ENCODE measurements around the gene GCC2.

Gene GCC2

GRCh38 chr2:108533832-108534583 is 85.0 kb downstream of the GCC2 start, which contains the start of gene LIMS1:
TSS of gene LIMS1 (plus strand) at chr2:108534470. CDS start at chr2:108534563, 93 bp downstream.
- Histone ChIP-seq H3K9me3 (ENCODE audit: control insufficient read depth, low read depth, low read length) (no peaks in the 10 kb centered on the region), H3K4me1 (ENCODE audit: control insufficient read depth, low read depth, low read length) (peaks cover 6% of the 10 kb centered on the region), H3K27me3 (ENCODE audit: control insufficient read depth, insufficient read depth, low read length) (peaks cover 19% of the 10 kb centered on the region), H3K27ac (ENCODE audit: low read length) (peak within 1 kb of the TSS; percentile 73), H3K9ac (ENCODE audit: low read length) (peak within 1 kb of the TSS; percentile 88), H3K36me3 (ENCODE audit: control insufficient read depth, low read depth, low read length) (no peaks in the 10 kb centered on the region), H3K4me3 (ENCODE audit: low read length) (peak within 1 kb of the TSS; percentile 95)

- Histone ChIP-seq H3K9ac (ENCODE audit: low read length) (peak overlapping the region; percentile 75), H3K36me3 (ENCODE audit: control insufficient read depth, low read depth, low read length) (no peaks in the 10 kb centered on the region), H3K4me1 (ENCODE audit: control insufficient read depth, low read depth, low read length) (peaks cover 6% of the 10 kb centered on the region), H3K27me3 (ENCODE audit: control insufficient read depth, insufficient read depth, low read length) (peaks cover 19% of the 10 kb centered on the region), H3K9me3 (ENCODE audit: control insufficient read depth, low read depth, low read length) (no peaks in the 10 kb centered on the region), H3K4me3 (ENCODE audit: low read length) (peak overlapping the region; percentile 95), H3K27ac (ENCODE audit: low read length) (no peak overlapping the region)
Observed at GRCh38 chr2:108534584-108535356, 85.8 kb downstream of the GCC2 start.

- Histone ChIP-seq H3K36me3 (ENCODE audit: control insufficient read depth, low read depth, low read length) (no peaks in the 10 kb centered on the region), H3K9me3 (ENCODE audit: control insufficient read depth, low read depth, low read length) (no peaks in the 10 kb centered on the region), H3K4me1 (ENCODE audit: control insufficient read depth, low read depth, low read length) (peaks cover 6% of the 10 kb centered on the region), H3K9ac (ENCODE audit: low read length) (peak overlapping the region; percentile 75), H3K4me3 (ENCODE audit: low read length) (peak overlapping the region; percentile 95), H3K27me3 (ENCODE audit: control insufficient read depth, insufficient read depth, low read length) (peaks cover 19% of the 10 kb centered on the region), H3K27ac (ENCODE audit: low read length) (no peak overlapping the region)
Observed at GRCh38 chr2:108535357-108535631, 86.3 kb downstream of the GCC2 start.

- no peaks in the 10 kb centered on the region for H3K36me3 ChIP-seq (ENCODE audit: control insufficient read depth, low read depth, low read length)
- no peaks in the 10 kb centered on the region for H3K9me3 ChIP-seq (ENCODE audit: control insufficient read depth, low read depth, low read length)
- H3K27ac ChIP-seq (ENCODE audit: low read length), result no peak overlapping the region
- H3K9ac ChIP-seq (ENCODE audit: low read length), result no peak overlapping the region
- H3K4me3 ChIP-seq (ENCODE audit: low read length), result no peak overlapping the region
- peaks cover 19% of the 10 kb centered on the region for H3K27me3 ChIP-seq (ENCODE audit: control insufficient read depth, insufficient read depth, low read length)
- H3K4me1 ChIP-seq (ENCODE audit: control insufficient read depth, low read depth, low read length), result peaks cover 6% of the 10 kb centered on the region
Observed at GRCh38 chr2:108536133-108536780, 87.3 kb downstream of the GCC2 start.

- H3K4me3 ChIP-seq (ENCODE audit: low read length), result no peak overlapping the region
- H3K9me3 ChIP-seq (ENCODE audit: control insufficient read depth, low read depth, low read length), result no peaks in the 10 kb centered on the region
- H3K4me1 ChIP-seq (ENCODE audit: control insufficient read depth, low read depth, low read length), result peaks cover 6% of the 10 kb centered on the region
- no peak overlapping the region for H3K27ac ChIP-seq (ENCODE audit: low read length)
- H3K27me3 ChIP-seq (ENCODE audit: control insufficient read depth, insufficient read depth, low read length), result peaks cover 19% of the 10 kb centered on the region
- H3K36me3 ChIP-seq (ENCODE audit: control insufficient read depth, low read depth, low read length), result no peaks in the 10 kb centered on the region
- H3K9ac ChIP-seq (ENCODE audit: low read length), result no peak overlapping the region
Observed at GRCh38 chr2:108536911-108537310, 87.9 kb downstream of the GCC2 start.

GRCh38 chr2:108538000-108538625 is 89.1 kb downstream of the GCC2 start:
- no peaks in the 10 kb centered on the region for H3K9me3 ChIP-seq (ENCODE audit: control insufficient read depth, low read depth, low read length)
- no peak overlapping the region for H3K9ac ChIP-seq (ENCODE audit: low read length)
- peaks cover 19% of the 10 kb centered on the region for H3K27me3 ChIP-seq (ENCODE audit: control insufficient read depth, insufficient read depth, low read length)
- H3K27ac ChIP-seq (ENCODE audit: low read length), result no peak overlapping the region
- no peak overlapping the region for H3K4me3 ChIP-seq (ENCODE audit: low read length)
- no peaks in the 10 kb centered on the region for H3K36me3 ChIP-seq (ENCODE audit: control insufficient read depth, low read depth, low read length)
- peaks cover 6% of the 10 kb centered on the region for H3K4me1 ChIP-seq (ENCODE audit: control insufficient read depth, low read depth, low read length)

- Histone ChIP-seq H3K9ac (ENCODE audit: low read length) (no peak overlapping the region), H3K4me3 (ENCODE audit: low read length) (no peak overlapping the region), H3K36me3 (ENCODE audit: control insufficient read depth, low read depth, low read length) (no peaks in the 10 kb centered on the region), H3K27me3 (ENCODE audit: control insufficient read depth, insufficient read depth, low read length) (peaks cover under 1% of the 10 kb centered on the region), H3K9me3 (ENCODE audit: control insufficient read depth, low read depth, low read length) (no peaks in the 10 kb centered on the region), H3K4me1 (ENCODE audit: control insufficient read depth, low read depth, low read length) (no peaks in the 10 kb centered on the region), H3K27ac (ENCODE audit: low read length) (no peak overlapping the region)
Observed at GRCh38 chr2:108541451-108541850, 92.4 kb downstream of the GCC2 start.

- Histone ChIP-seq H3K27ac (ENCODE audit: low read length) (no peak overlapping the region), H3K4me3 (ENCODE audit: low read length) (no peak overlapping the region), H3K36me3 (ENCODE audit: control insufficient read depth, low read depth, low read length) (no peaks in the 10 kb centered on the region)
Observed at GRCh38 chr2:108542071-108542470, 93.1 kb downstream of the GCC2 start.

GRCh38 chr2:108547606-108548005 is 98.6 kb downstream of the GCC2 start:
- H3K9me3 ChIP-seq (ENCODE audit: control insufficient read depth, low read depth, low read length), result no peaks in the 10 kb centered on the region
- no peak overlapping the region for H3K9ac ChIP-seq (ENCODE audit: low read length)
- no peaks in the 10 kb centered on the region for H3K4me1 ChIP-seq (ENCODE audit: control insufficient read depth, low read depth, low read length)
- no peak overlapping the region for H3K4me3 ChIP-seq (ENCODE audit: low read length)
- no peak overlapping the region for H3K27ac ChIP-seq (ENCODE audit: low read length)
- H3K27me3 ChIP-seq (ENCODE audit: control insufficient read depth, insufficient read depth, low read length), result no peaks in the 10 kb centered on the region
- no peaks in the 10 kb centered on the region for H3K36me3 ChIP-seq (ENCODE audit: control insufficient read depth, low read depth, low read length)

More at GRCh38 chr2:108542071-108542470, 93.1 kb downstream of the GCC2 start:
- H3K4me1 ChIP-seq (ENCODE audit: control insufficient read depth, low read depth, low read length), result no peaks in the 10 kb centered on the region
- no peaks in the 10 kb centered on the region for H3K27me3 ChIP-seq (ENCODE audit: control insufficient read depth, insufficient read depth, low read length)
- H3K9me3 ChIP-seq (ENCODE audit: control insufficient read depth, low read depth, low read length), result no peaks in the 10 kb centered on the region
- no peak overlapping the region for H3K9ac ChIP-seq (ENCODE audit: low read length)

GRCh38 chr2:108548208-108549003 is 99.4 kb downstream of the GCC2 start:
- Histone ChIP-seq H3K36me3 (ENCODE audit: control insufficient read depth, low read depth, low read length) (no peaks in the 10 kb centered on the region), H3K27ac (ENCODE audit: low read length) (no peak overlapping the region), H3K4me3 (ENCODE audit: low read length) (no peak overlapping the region), H3K4me1 (ENCODE audit: control insufficient read depth, low read depth, low read length) (no peaks in the 10 kb centered on the region), H3K9me3 (ENCODE audit: control insufficient read depth, low read depth, low read length) (no peaks in the 10 kb centered on the region), H3K9ac (ENCODE audit: low read length) (no peak overlapping the region), H3K27me3 (ENCODE audit: control insufficient read depth, insufficient read depth, low read length) (no peaks in the 10 kb centered on the region)

- H3K36me3 ChIP-seq (ENCODE audit: control insufficient read depth, low read depth, low read length), result no peaks in the 10 kb centered on the region
- H3K4me1 ChIP-seq (ENCODE audit: control insufficient read depth, low read depth, low read length), result no peaks in the 10 kb centered on the region
- H3K27ac ChIP-seq (ENCODE audit: low read length), result no peak overlapping the region
- H3K27me3 ChIP-seq (ENCODE audit: control insufficient read depth, insufficient read depth, low read length), result no peaks in the 10 kb centered on the region
- no peak overlapping the region for H3K4me3 ChIP-seq (ENCODE audit: low read length)
- H3K9ac ChIP-seq (ENCODE audit: low read length), result no peak overlapping the region
- H3K9me3 ChIP-seq (ENCODE audit: control insufficient read depth, low read depth, low read length), result no peaks in the 10 kb centered on the region
Observed at GRCh38 chr2:108552566-108552965, 103.6 kb downstream of the GCC2 start.
